ENCODE data around the gene MACROD2. TPM values are rescaled to one million over a fixed set of nuclear protein-coding genes. Genes with fewer than 3 reads are reported as not detected.

MACROD2 gene
- total RNA-seq, 1 experiment from 2014 or later, result 3.7 TPM

- Histone ChIP-seq H3K4me3 (replicated peaks in 1 of 2; ENCODE audit: low read depth in 1 of 2, low read length in 2 of 2) (no peak overlapping the region), H2AFZ (ENCODE audit: low read depth, low read length, poor library complexity, severe bottlenecking) (no peak overlapping the region), H3K36me3 (ENCODE audit: control insufficient read depth in 1 of 2, insufficient read depth in 2 of 2, low read length in 2 of 2) (no peaks in the 10 kb centered on the region), H3K9me3 (ENCODE audit: control insufficient read depth in 1 of 2, insufficient read depth in 1 of 2, low read depth in 1 of 2, low read length in 2 of 2) (no peaks in the 10 kb centered on the region), H3K27me3 (ENCODE audit: insufficient read depth, low read length) (no peaks in the 10 kb centered on the region), H3K4me1 (ENCODE audit: control insufficient read depth in 1 of 2, insufficient read depth in 2 of 2, low read length in 2 of 2) (peaks cover 7 to 21% of the 10 kb centered on the region in 2 experiments), H3K9ac (ENCODE audit: low read length) (no peak overlapping the region), H4K20me1 (ENCODE audit: insufficient read depth) (no peaks in the 10 kb centered on the region), H3K79me2 (ENCODE audit: insufficient read depth, low read length) (no peaks in the 10 kb centered on the region), H3K9me2 (ENCODE audit: insufficient read depth) (no peaks in the 10 kb centered on the region), H3K4me2 (ENCODE audit: low read length) (peak overlapping the region; percentile 49), H3K27ac (ENCODE audit: low read depth, low read length) (peak overlapping the region; percentile 7; the same call in 1 of the 2 replicates)
- ChIA-PET CTCF (no interaction called here), RAD21 (ENCODE audit: low non-redundant PET in 1 of 2, low total read pairs in 2 of 2, uncharacterized antibody in 2 of 2, unreplicated experiment in 2 of 2) (no interaction called here), POLR2A (no interaction called here)
- no TSS peak for BruUV-seq (replicated peaks)
- DNase-seq (ENCODE audit: low read depth, low spot score) (peak; percentile 15), ATAC-seq (peak; percentile 85)
- intact Hi-C loops (cut with micrococcal nuclease), result no loop called here
- TF ChIP-seq SIN3A (IDR thresholded peaks at IDR 0.05; ENCODE audit: low read depth) (no peak), CTCF (IDR thresholded peaks at IDR 0.05 in 2 of 3, conservative IDR thresholded peaks at IDR 0.05 in 1 of 3; ENCODE audit: borderline replicate concordance in 1 of 3, insufficient read depth in 1 of 3, low read depth in 2 of 3, low read length in 2 of 3) (no peak), ELF1 (IDR thresholded peaks at IDR 0.05; ENCODE audit: borderline replicate concordance, low read depth) (no peak), TCF7L2 (IDR thresholded peaks at IDR 0.05; ENCODE audit: borderline replicate concordance, extremely low read depth, insufficient read depth, insufficient read length) (no peak), REST (IDR thresholded peaks at IDR 0.05; ENCODE audit: low read depth) (no peak), CEBPB (IDR thresholded peaks at IDR 0.05; ENCODE audit: low read depth) (no peak), ZBTB33 (IDR thresholded peaks at IDR 0.05; ENCODE audit: extremely low read depth, insufficient replicate concordance, low read length) (no peak), ZFX (IDR thresholded peaks at IDR 0.05) (no peak), ATF3 (IDR thresholded peaks at IDR 0.05) (no peak), POLR2A (IDR thresholded peaks at IDR 0.05; ENCODE audit: borderline replicate concordance, extremely low read depth, insufficient read depth, insufficient read length) (no peak), JUND (IDR thresholded peaks at IDR 0.05) (no peak), SP1 (IDR thresholded peaks at IDR 0.05; ENCODE audit: low read depth) (no peak), EZH2 (IDR thresholded peaks at IDR 0.05) (no peak), SRF (IDR thresholded peaks at IDR 0.05; ENCODE audit: low read depth) (no peak), EGR1 (IDR thresholded peaks at IDR 0.05; ENCODE audit: low read depth) (no peak), MAX (IDR thresholded peaks at IDR 0.05) (no peak), RAD21 (IDR thresholded peaks at IDR 0.05; ENCODE audit: low read depth) (no peak)
These were observed 224.6 kb downstream of the MACROD2 start for GRCh38 chr20:14219801-14220461.

Measured in HCT116 (cell line).